ENCODE results near the gene RIPK1.
"Not testable (repeated sequence)": the region's sequence is repeated elsewhere in the genome, so short reads cannot be mapped to it uniquely, and the experiment has no call there.

Gene RIPK1

DNA sequence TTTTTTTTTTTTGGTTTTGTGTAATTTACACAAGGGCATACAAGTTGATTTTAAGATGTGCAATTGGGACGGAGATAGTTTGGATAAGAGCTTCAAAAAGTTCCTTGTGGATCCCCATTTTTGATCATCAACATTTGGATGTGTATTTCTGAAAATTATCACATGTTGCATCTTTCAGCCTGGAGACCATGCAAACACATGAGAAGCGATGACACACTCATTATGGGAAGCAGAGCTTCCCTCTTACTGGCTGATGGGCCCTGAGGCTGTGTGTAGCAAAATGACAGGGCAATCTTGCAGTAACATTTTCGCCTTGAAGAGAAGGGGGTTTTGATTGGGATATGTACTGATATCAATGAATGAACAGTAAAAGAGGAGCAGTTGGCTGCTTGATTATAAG lies 22.0 kb upstream of the RIPK1 start:
- no peak for DNase-seq

DNA sequence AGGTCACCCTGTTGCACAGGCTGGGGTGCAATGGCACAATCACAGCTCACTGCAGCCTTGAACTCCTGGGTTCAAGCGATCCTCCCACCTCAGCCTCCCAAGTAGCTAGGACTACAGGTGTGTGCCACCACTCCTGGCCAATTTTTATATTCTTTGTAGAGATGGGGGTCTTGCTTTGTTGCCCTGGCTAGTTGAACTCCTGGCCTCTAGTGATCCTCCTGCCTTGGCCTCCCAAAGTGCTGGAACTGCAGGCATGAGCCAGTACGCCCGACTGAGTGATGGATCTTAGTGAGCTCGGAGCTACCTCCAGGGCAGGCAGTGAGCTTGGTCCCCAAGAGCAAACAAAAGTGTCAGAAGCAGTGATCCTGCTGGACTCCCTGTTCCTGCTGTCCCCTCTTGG lies 20.3 kb upstream of the RIPK1 start:
- DNase-seq = not testable (repeated sequence)

DNA sequence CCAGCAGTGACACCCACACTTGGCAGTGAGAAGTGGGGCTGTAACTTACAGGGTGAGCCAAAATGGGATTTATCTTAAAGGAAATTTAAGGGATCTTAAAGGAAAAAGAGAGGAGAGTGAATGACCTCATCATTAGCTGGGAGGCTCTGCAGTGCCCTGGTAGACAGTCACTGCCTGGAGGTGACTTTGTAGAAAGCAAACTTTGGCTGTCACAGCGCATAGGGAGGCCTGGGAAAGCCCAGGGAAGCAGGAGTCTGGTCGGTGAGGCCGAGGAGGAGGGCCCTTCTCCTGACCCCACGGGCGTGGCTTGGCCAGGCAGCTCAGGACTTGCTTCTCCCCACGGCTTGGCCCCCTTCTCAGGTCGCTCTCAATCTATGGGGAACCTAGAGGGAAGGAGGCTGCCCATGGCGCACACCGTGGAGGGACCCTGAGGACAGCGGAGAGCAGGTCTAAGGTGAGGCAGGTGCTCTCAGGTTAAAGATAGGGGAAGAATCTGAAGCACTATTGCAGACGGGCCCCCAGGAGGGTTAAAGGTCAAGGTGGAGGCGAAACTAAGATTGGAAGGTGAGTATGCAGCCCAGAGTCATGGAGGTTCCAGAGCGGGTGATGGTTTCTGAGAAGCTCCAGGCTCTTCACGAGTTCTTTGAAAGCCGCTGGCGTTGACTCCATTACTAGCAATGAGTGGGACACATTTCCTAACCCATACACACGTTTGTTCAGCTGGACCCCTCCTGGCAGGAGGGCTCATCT lies 15.6 kb upstream of the RIPK1 start:
- DNase-seq = no peak

DNA sequence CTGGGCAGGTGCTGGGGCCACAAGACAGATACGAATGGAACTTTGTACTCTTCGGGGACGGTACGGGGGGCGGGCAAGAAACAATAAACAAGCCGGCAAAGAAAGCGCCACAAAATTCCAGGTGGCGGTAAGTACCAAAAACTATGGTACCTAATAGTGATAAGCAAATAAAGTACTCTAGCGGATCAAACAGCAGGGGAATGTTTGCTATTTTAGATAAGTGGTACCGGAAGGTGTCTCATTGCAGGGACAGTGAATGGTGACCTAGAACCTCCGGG lies 15.1 kb upstream of the RIPK1 start:
- DNase-seq = no peak

DNA sequence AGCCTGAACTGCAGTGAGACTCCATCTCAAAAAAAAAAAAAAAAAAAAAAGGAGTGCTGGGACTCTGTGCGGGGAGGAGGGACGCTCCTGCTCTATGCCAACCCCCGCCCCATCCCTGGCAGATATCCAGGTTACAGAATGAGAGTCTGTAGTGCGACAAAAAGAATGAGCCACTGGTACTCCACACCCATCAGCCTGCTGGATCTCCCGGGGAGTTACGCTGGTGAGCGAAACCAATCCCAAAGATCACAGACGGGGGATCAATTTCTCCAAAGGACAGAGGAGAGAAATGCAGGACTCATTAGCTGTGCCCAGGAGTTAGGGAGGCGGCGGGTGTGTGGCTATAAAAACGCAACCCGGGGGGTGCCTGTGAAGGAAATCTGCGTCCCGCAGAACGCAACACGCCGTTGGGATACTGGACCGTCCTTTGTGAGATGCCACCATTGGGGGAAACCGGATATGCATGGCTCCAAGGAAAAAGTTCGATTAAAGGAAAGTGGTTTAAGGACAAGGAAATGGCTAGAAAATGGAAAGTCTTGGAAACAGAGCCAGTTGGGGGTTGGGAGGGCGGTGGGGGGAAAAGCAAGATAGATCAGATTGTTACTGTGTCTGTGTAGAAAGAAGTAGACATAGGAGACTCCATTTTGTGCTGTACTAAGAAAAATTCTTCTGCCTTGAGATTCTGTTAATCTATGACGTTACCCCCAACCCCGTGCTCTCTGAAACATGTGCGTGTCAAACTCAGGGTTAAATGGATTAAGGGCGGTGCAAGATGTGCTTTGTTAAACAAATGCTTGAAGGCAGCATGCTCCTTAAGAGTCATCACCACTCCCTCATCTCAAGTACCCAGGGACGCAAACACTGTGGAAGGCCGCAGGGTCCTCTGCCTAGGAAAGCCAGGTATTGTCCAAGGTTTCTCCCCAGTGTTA lies 13.8 kb upstream of the RIPK1 start:
- DNase-seq = peak; percentile 78

DNA sequence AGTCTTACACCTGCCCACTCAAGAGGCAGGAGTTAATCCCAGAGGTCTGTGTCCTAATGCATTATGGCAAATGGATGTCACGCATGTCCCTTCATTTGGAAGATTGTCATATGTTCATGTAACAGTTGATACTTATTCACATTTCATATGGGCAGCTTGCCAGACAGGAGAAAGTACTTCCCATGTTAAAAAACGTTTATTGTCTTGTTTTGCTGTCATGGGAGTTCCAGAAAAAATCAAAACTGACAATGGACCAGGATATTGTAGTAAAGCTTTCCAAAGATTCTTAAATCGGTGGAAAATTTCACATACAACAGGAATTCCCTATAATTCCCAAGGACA lies 13.2 kb upstream of the RIPK1 start:
- not testable (repeated sequence) for DNase-seq

DNA sequence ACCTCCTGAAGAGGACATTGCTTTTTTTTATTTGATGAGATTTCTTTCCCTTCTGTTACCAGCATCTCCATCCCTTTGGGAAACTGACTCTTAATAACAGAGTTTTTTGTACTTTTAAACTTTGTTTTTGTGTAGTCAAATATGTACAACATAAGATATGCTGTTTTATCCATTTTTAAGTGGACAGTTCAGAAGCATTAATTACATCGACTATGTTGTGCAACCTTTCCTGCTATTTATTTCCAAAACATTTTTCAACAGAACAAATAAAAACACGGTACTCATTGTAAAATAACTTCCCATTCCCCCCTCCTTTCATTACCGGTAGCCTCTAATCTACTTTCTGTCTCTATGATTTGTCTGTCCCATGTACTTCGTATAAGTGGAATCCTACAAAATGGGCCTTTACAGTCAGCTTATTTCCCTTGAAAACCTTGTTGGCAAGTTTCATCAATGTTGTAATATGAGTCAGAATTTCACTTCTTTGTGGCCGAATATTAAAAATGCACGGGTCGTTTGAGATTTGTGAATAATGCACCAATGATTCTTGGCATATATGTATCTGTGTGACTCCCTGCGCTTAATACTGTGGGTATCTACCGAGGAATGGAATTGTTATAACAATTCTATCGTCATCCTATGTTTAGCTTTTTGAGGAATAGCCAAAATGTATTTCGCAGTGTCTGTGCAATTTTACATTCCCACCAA lies 11.1 kb upstream of the RIPK1 start:
- DNase-seq = no peak

DNA sequence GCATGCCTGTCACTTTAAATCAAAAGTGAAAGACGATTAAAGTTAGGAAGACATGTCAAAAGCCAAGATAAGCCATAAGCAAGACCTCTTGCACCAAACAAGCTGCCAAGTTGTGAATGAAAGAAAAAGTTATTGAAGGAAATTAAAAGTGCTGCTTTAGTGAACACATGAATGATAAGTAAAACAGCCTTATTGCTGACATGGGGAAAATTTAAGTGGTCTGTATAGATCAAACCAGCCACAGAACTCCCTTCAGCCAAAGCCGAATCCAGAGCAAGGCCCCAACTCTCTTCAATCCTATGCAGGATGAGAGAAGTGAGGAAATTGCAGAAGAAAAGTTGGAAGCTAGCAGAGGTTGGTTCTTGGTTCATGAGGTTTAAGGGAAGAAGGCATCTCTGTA lies 9.3 kb upstream of the RIPK1 start:
- DNase-seq = no peak

DNA sequence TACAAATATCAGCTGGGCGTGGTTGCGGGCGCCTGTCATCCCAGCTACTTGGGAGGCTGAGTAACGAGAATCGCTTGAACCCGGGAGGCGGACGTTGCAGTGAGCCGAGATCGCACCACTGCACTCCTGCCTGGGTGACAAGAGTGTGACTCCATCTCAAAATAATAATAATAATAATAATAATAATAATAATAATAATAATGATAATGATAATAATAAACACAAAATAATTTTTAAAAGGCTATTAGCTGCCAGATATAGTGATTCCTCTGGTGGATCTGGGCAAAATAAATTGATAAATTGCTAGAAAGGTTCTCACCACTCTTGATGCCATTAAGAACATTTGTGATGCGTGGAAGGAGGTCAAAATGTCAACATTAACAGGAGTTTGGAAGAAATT lies 8.2 kb upstream of the RIPK1 start:
- not testable (repeated sequence) for DNase-seq

DNA sequence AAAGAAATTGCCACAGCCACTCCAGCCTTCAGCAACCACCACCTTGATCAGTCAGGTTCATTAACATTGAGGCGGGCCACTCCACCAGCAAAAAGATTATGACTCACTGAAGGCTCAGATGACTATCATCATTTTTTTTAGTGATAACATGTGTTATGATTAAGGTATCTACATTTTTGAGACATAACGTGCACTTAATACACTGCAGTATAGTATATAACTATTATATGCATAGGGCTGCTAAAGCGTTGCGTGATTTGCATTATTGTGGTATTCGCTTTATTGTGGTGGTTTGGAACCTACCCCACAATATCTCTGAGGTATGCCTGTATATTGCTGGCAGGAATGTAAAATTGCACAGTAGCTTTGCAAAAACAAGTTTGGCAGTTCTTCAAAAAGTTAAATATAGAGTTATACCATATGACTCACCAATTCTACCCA lies 6.8 kb upstream of the RIPK1 start:
- peak; percentile 36 for DNase-seq

DNA sequence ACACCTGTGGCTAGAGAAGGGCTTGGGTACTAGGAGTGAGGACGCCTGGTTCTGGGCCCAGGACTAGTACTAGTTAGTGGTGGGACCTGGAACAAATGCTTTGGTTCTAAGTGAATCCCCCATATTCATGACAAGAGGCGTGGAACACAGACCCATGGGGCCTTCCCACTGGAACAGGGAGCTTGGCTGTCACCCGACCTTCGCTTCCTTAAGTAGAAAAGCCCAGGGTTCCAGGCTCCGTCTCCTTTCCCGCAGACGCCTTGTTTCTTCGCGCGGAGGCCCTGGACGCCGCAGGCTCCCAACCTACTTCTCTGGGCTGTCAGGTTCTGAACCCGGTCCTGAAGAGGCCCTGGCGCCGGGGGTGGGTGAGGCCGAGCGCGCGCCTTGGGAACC lies 5.0 kb upstream of the RIPK1 start:
- not testable (repeated sequence) for DNase-seq

DNA sequence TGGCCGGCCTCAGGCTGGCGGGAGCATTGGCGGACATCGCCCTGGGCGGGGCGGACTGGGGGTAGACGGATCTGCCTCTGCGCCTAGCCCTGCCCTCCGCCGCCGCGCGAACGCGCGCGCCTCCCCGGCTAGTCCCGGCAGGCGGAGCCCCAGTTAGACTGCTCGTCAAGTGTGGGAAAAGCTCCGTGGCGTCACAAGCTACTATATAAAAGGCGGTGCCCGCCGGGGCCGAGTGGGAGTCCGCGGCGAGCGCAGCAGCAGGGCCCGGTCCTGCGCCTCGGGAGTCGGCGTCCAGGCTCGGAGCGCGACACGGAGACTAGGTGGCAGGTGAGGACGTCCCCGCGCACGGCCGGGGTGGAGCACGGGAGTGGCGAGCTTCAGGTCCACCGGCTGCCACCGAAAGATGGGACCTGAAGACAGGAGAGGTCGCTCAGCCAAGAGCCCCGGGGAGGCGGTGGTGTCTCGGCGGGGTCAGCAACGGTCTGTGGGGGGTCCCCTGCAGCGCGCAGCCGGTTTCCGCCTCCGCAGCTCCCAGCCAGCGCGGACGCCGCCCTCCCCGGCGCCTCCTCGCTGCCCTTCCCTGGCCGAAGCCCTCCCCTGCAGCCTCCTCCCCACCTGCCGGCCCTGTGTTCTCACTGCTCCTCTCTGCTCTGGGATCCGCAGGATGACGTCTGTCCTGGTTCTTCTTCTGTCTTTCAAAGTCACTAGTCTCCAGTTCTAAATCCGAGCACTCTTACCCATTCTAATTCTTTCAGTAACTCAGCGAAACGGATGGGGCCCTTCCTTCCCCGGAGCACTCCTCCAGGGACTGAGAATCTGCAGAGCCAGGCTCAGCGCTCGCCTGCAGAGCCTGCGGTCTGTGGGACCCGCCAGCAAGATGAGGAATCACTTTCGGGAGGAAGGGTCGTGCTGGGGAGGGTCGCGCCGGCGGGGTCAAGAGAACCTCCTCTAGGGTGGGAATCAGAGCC lies 4.3 kb upstream of the RIPK1 start:
- peak; percentile 95 for DNase-seq

DNA sequence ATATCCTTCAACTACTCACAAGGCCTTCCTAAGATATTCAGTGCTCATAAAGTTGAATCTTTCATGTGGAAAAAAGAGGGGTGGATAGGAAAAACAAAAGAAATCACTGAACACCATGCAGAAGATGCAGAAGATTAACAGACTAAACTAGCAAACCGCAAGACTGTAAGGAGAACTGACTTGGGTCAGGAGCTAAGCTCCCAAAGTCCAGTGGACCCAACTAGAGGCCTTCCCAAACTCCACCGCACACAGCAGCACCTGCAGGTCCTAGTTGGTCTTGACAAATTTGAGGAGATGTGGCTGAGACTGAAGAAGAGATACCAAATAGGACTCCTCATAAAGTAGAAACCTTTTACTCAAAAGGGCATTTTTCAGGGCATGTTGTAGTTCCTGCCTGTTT lies 3.3 kb downstream of the RIPK1 start:
- no peak for DNase-seq

DNA sequence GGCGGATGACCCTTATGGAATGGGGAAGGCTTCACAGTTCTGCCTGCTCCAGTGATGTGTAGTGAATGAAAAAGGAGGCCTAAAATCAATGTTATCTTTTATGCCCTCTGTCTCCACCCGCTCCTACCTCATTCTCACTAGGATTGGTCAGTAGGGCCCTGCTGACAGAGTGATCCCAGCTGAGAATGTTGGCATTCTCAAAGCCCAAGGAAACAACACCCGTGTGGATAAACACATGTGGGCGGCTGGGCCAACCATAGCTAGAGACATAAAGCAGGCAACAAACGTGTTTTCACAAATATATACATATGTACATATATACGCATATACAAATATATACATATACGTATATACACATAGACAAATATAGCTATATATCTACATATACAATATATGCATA lies 4.5 kb downstream of the RIPK1 start:
- no peak for DNase-seq

DNA sequence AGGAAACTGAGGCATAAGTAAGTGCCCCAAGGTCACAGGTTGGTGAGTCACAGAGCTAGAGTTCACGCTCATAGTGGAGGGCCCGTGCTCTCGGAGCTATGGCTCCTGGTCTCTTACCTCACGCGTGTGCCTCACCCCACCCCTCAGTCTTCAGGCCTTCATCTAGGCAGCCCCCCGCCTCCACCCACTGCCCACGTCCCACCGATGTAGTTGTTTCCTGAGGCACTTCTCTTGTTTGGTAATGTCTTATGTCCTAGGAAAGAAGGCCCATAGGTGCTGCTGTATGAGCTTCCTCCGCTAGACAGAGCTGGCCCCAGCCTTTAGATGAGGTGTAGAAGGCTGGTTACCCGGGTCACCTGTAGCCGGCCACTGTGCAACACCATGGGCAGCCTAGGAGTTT lies 5.1 kb downstream of the RIPK1 start:
- no peak for DNase-seq

DNA sequence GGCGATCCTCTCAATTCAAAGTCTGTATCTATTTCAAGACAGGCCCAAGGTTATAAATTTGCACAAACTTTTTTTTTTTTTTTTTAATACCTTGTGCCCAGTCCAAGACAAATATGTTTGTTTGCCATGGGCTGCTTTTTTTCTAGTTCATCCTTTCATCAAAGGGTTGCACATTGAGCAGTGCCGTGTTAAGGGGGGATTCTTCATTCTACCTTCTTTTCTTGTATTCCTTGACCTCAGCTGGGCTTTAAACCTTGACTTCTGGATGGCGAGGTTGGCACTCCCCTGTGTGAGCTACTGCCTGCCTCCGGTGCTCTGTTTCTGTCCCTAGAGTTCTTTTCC lies 7.4 kb downstream of the RIPK1 start:
- DNase-seq = no peak

DNA sequence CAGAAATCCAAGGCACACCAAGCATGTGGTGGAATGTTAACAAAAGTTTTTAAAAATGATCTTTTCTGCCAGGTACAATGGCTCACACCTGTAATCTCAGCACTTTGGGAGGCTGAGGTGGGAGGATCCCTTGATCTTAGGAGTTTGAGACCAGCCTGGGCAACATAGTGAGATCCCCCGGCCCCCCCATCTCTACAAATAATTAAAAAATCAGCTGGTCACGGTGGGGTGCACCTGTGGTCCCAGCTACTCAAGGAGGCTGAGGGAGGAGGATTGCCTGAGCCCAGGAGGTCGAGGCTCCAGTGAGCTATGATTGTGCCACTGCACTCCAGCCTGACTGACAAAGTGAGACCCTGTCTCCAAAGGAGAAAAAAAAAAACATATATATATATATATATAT lies 8.0 kb downstream of the RIPK1 start:
- DNase-seq = no peak

DNA sequence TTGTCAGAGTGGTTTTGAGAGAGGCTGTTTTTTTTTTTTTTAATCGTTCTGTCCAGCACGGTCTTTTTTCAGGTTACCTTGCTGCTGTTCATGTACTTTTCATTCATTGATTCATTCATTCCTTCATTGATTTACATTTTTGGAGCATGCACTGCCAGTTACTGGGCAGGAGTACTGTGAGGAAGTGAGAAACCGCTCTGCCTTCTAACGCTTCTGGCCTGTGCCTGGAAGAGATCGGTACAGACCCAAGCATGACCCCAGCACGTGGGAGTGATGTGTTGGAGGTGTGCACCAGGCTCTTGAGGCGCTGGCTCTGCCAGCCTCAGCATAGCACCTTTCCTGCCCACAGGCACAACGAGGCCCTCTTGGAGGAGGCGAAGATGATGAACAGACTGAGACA lies 9.1 kb downstream of the RIPK1 start:
- DNase-seq = no peak

DNA sequence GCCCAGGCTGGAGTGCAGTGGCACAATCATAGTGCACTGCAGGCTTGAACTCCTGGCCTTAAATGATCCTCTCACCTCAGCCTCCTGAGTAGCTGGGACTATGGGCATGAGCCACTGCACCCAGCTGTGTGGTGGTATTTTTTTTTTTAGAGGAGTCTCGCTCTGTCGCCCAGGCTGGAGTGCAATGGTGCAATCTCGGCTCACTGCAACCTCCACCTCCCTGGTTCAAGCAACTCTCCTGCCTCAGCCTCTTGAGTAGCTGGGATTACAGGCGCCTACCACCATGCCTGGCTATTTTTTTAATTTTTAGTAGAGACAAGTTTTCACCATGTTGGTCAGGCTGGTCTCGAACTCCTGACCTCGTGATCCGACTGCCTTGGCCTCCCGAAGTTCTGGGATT lies 10.7 kb downstream of the RIPK1 start:
- not testable (repeated sequence) for DNase-seq

DNA sequence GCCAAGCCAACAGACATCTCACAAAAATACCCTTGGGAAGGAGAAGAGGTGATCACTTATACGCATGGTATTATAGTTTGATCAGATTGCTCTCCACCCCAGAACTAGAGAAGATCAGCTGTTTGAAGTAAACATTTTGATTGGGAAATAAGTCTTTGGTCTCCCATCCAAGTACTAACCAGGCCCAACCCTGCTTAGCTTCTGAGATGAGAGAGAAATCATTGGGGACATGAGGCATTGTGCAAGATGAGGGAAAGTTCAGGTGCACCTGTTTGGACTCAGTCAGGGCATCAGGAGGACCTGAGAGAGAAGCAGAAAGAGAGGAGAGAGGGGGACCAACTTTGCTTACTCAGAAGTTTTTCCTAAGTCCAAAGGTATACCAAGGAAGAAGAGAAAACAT lies 11.4 kb downstream of the RIPK1 start:
- DNase-seq = no peak

DNA sequence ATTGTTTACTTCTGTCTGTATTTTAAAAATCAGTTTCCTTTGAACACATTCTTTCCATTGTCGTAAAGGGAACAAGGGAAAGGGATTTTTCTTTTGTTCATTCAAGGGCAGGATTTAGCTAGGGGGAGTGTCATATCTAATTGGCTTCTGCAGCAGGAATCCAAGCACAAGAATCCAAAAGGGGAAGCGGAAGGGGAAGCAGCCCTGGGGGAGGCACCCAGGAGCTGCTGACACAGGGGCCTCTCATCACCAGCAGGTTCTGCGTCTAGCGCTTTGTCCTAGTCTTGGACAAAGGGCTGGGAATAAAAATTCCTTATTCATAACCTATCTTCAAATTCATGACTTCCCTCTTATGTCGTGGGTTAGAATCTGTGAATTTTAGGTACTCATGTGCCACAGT lies 13.7 kb downstream of the RIPK1 start:
- DNase-seq = no peak

DNA sequence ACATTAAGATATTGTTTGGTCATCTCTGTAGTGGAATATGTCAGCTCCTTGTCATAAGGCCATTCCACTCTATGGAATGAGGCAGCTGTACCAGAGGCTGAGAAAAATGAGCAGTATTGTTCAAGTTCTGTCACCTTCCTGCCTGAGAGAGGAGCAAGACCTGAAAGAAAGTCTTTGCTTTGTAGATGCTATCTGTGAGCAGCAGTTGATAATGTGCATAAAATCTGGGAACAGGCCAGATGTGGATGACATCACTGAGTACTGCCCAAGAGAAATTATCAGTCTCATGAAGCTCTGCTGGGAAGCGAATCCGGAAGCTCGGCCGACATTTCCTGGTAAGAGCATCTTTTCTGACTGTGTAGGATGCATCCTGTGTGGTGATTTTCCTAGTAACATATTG lies 16.8 kb downstream of the RIPK1 start:
- DNase-seq = no peak

Measured in hematopoietic multipotent progenitor cell treated with erythropoietin and hydrocortisone succinate and interleukin-3 and kit ligand, for 6 days (in vitro differentiated cells).